Glomerular endothelial cell (primary cell): Measurements from ENCODE around the gene FUCA2. TPM values are rescaled to one million over a fixed set of nuclear protein-coding genes. Genes with fewer than 3 reads are reported as not detected.
"Not testable (repeated sequence)": the region's sequence is repeated elsewhere in the genome, so short reads cannot be mapped to it uniquely, and the experiment has no call there.

Experiments
- DNase-seq: peaks from one replicate; pipeline ENCODE4 v3.0.0-alpha.2; 2011; ENCODE audit warnings: low read depth, low spot score; ENCODE audit errors: extremely low read depth
- total RNA-seq: library from RNA; depleted of rRNA; stranded (reverse); fragments of >200 nt; gene quantifications from 2 replicates; pipeline ENCODE4 v1.2.3, GENCODE V29; 2015

FUCA2 gene
- total RNA-seq, 1 donor from 2014 or later: 52.1 TPM

DNA sequence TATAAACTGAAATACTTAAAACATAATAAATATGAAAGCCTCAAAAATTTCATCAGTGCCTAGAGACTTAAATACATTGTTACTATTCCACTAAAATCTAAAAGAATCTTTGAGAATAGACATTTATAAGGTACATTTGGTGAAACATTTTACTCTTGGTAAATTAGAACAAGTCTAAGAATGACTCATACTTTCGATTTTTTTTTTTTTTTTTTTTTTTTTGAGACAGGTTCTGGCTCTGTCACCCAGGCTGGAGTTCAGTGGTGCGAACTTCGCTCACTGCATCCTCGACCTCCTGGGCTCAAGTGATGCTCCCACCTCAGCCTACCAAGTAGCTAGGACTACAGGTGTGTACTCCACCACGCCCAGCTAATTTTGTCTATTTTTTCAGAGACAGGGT is 6.4 kb downstream of the FUCA2 start:
- DNase-seq: no peak

DNA sequence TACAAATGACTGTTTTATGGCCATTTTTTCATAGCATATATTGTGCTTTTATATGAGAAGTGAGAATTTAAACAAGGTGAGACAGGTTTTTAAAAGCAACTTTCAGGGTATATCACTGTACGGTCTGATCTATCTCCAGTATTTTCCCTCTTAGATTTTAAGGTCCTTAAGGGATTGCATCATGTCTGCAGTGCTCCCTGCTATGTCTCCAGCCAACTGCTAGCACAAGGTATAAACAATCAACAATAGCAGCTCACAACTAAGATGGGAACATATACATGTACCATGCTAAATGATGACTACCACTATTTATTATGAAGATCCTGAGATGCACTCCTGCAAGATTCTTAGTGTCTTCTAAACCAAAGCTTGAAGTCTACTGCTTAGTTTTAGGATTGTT is 7.2 kb downstream of the FUCA2 start:
- no peak for DNase-seq

DNA sequence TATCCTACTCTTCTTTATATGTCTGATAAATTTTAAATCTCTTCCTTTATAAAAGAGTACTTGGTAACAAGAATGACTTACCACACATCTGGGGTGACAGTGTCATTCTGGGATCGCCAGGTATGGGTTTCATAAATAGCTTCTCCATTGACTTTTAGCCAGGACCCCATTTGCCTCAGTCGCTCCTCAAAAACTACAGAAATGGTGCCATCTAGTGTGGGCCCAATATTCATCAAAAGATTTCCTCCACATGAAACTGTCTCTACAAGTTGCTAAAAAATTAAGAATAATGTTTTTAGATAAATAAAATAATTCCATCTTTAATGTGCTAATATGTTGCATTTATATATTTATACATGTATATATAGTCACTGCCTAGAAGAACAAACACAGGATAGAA is 9.7 kb downstream of the FUCA2 start:
- DNase-seq: no peak

DNA sequence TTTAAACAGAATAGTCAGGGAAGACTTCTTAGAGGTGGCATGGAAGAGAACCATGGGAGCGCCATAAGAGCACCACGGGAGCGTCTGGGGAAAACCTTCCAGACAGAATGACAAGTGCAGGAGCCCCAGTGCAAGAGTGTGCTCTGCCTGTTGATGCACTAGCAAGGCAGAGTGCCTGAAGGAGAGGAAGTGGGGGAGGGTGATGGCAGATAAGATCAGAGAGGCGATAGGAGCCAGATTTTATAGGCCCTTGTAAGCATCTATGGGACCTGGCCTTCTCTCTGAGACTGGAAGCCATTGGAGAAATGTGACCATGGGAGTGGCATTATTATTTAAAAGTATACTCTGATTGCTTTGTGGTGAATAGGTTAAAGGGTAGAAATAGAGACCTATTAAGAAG is 13.1 kb downstream of the FUCA2 start:
- DNase-seq: no peak

DNA sequence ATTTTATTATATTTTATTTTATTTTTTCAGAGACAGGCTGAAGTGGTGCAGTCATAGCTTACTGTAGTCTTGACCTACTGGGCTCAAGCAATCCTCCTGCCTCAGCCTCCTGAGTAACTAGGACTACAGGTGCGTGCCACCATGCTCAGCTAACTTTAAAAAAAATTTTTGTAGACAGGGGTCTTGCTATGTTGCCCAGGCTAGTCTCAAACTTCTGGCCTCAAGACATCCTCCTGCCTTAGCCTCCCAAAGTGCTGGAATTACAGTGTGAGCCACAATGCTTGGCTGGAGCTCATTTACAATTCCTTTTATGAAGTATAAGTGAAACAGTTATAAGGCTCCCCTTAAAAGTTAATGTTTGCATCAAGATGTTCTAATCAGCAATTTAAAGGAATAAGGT is 14.5 kb downstream of the FUCA2 start:
- DNase-seq: no peak

DNA sequence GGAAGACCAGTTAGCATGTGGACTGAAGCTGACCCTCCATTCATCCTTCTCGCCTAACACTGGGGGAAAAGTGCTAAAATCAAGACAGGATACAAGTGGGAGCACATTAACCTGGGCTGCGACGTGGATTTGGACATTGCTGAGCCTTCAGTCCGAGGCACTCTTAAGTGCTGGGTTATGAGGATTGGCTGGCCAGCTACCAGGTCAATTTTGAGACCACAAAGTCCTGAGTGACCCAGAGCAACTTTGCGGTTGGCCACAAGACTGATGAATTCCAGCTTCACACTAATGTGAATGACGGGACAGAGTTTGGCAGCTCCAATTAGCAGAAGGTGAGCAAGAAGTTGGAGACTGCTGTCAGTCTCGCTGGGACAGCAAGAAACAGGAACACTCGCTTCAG is 20.7 kb downstream of the FUCA2 start:
- no peak for DNase-seq

DNA sequence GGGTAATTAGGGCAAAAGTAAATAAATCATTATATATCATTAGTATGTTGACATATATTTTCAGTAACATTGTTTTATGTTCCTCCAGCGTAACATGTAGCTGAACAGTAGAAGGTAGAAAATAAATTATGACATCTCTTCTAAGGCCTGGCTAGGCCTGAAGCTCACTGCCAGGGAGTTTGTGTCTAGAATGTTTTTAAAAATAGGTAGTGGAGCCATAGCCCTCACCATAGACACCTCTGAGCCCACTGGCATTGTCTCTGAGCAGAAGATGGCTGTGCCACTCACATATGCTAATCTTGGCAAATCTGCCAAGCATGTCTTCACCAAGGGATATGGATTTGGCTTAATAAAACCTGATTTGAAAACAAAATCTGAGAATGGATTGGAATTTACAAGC is 21.3 kb downstream of the FUCA2 start:
- DNase-seq: no peak

DNA sequence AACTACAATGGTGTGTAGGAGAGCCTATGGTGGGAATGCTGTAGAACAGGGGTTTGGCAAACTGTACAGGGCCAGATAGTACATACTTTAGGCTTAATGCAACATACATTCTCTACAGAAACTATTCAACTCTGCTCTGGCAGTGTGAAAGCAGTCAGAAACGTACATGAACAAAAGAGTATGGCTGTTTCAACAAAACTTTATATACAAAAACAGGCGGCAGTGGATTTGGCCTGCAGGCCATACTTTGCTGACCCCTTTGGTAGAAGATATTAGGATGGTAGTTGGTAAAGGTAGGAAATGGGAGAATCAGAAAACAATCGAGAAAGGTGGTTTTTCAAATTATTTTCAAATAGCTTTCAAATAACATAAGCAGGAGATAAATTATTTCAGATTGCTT is 24.8 kb downstream of the FUCA2 start:
- DNase-seq: no peak

DNA sequence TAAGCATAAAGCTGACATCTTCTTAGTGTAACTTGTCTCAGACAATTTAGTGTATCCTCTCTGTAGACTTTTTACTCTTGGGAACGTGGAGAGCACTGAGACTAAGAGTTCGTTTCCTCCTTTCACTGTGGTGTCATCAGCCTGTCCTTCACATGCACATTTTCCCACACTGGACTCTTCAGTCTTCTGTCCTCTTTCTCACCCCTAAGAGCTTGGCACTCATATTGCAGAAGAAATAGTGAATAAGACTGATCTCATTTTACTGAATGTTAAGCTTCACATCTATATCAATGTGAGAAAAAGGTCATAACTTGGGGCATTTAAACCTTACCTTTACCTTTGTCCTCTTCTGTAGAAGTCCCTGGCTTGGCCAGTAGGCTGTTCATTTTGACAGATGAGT is 25.6 kb downstream of the FUCA2 start:
- DNase-seq: no peak

DNA sequence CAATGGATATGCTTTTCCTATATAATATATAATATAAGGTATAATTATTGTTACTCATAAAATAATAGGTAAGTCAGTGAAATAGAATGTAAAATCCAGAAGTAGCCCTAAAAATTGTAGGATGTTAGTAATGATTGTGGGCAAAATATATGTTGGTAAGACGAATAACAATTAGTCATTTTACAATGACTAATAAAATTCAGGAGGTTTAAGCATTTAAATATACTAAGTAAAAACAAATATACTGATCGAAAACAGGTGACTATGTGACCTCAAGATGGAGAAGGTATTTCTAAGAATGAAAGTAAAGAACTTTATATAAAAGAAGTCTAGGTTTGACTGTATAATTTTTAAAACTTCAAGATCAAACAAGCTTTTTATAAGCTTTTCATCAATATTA is 28.9 kb downstream of the FUCA2 start:
- DNase-seq: no peak

DNA sequence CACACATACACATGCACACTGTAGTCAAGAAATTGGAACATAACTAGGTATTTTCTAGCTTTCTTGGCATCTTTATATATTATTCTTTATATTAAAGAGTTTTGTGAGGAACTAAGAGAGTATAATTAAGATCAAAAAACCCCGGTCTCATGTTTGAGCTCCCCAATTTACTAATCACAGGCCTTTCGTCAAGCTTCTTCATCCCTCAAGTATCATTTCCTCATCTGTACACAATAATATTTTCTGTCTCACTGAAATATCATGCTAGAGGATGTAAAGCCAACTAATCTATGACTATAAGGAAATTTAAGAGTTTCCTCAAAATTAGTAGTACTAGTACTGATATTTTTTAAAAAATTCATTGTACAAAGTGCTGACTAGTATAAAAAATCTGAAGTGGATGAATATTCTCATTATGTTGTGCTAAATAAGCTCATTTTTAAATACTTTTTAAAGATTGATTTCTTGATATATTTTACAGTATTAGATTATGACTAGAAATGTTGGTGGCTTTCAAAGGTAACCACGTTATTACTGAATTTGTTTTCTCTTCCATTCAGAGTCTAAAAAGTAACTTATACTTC is 32.9 kb downstream of the FUCA2 start:
- DNase-seq: no peak

DNA sequence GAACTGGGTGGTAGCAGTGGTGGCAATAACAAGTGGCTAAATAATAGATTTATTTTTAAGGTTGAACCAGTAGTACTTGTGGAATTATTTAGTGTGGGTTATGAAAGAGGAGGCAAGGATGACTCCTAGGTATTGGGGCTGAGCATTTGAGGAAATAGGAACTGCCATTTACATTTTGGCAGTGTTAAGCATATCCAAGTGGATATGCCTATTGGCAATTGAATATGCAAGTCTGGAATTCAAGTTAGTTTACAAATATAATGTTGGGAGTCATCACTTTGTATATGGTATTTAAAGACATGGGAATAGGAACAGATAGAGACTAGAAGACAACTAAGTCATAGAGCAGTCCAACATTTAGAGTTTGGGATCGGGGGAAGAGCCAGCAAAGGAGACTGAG is 35.0 kb downstream of the FUCA2 start:
- no peak for DNase-seq

DNA sequence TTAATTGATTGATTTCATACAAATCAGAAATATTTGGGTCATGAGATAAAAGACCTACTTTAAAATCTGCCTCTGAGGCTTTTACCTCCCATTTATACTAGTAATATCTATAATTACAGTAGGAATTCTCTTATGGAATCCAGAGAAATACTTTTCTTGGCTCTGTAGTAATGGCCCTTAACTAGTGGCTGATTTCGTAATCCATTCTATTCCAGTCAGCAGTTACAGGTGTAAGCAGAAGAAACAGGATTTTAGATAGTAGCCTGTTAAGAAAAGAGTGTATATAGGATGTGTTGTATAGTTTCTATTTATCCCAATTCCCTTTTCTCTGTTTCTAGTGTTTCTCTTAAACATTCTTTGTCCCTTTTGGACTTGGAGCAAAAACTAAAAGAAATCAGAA is 39.7 kb downstream of the FUCA2 start:
- DNase-seq: no peak

DNA sequence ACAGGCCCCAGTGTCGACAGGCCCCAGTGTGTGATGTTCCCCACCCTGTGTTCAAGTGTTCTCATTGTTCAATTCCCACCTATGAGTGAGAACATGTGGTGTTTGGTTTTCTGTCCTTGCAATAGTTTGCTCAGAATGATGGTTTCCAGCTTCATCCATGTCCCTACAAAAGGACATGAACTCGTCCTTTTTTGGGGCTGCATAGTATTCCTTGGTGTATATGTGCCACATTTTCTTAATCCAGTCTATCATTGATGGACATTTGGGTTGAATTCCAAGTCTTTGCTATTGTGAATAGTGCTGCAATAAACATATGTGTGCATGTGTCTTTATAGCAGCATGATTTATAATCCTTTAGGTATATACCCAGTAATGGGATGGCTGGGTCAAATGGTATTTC is 42.7 kb downstream of the FUCA2 start:
- DNase-seq: not testable (repeated sequence)

DNA sequence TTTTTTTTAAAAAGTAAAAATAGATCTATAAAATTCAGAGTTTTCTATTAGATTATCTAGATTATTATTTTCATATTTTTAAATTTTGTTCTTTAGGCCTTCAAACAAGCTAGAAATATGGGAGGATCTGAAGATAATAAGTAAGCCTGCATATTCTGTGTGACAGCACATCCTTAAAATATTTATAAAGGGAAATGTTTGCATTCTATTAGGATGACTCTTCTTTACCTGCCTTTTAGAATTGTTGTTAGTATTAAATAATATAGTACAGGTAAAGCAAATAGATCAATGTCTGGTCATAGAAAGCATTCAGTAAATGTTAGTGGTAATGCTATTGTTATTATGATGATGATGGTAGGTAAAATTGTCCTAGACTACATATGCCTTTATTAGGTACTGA is 43.5 kb downstream of the FUCA2 start:
- DNase-seq: no peak

DNA sequence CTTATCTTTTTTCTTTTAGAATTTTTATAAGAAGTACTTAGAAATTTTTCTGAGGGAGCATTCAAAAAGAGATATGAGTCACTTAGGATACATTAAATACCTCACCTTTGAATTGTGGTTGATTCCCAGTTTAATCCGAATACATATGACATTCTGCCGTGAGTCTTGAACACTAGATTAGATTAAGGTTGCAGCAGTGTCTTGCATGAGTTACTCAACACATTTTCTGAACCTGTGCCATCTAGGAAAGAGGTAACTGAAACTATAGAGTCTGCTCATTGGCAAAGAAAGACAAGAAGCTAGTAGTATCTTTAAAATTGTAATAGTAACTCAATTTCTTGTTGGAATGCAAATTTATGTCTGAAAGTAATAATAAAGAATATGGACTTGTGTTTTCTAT is 46.0 kb downstream of the FUCA2 start:
- DNase-seq: no peak

DNA sequence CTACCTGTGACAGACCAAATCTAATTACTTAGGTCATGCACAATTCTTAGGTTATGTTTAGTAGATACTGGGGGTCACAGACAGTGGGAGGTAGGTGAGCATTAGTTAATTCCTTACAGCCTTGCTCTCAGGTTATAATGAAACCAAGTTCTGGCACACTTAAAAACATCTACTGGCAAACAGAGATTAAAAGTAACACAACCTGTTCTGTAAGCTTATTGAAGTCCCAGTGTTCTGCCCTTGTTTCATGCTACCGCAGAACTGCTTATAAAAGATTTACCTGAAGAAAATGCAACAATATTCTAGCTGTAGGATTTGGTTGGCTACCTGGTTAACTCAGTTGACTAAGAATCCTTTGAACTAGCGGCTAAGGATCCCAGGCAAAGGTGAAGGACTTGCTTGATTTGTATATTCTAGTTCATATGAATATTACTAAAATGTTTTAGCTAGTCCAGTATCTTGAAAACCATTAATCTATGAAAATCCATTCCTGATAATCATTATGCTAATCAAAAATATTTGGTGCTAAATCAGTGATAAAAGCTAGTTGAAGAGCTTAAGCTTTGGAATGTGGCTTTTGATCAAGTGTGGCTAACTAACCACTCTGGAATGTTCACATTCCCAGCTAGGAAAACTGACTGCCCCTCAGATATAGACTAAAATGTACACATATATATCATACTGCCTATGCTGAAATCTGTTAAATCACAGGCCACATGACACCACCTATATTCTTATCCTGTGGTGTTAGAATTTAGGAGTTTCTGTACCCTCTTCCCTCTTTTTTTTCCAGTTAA is 53.8 kb downstream of the FUCA2 start:
- no peak for DNase-seq

DNA sequence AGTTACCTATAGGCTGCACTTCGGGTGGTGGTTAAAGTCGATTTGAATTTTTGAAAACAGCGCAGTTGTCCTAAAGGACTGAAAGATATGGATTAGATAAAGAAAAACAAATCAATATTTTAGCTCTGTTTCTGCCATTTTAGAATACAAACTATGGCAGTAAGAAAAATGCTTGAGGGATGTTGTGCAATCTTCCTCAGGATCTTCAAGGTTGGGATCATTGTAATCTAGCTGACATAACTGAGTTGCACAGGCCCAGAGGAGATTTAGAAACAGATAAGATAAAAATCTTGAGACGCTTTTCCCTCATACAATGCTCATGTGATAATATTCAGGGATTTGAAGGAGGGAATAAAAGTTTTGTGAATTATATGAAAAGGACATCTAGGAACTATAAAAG is 60.0 kb downstream of the FUCA2 start:
- DNase-seq: no peak

DNA sequence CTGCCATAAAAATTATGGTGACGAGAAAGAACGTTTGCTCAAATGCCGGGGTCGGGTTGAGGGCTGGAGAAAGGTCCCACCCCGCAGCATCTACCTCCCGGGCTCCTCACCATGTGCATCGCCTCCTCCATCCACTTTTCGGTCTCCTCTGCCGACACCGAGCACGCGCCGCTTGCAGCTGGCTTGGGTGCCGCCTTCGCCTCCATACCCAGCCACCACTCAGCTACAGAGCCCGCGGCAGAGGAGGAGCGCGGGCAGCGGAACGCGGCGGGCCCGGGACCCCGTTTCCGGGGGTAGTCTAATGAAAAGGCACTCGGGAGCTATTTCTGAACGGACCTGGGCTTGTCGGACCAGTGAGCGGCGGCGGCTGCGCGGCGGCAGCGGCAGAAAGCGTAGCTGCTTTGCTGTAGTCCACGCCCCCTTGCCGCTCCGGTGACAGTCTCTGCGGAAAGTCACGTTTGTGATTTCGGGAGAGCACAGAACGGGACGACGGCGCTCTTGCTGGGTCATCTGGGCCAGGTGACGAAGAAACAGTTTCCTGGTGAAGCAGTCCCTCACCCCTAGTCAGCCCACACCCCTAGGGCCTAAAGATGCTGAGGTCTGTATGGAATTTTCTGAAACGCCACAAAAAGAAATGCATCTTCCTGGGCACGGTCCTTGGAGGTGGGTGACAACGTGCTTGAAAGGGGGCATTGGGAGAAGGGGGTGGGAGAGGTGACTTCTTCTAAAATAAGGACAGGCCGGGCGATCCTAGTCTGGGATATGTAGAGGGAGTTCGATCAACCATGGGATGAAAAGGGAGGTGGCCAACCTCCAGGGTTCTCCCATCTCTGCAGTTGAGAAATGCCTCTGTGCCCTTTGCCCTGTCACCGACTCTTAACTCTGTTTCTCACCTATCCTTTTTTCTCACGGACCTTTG is 60.8 kb downstream of the FUCA2 start, which contains the start of the genes ADAT2 and PEX3:
Gene ADAT2, minus strand, starts transcription at position 243 of the 919 bp plus-strand sequence. Its CDS starts 37 bp downstream, at position 206.
Gene PEX3, plus strand, starts transcription at position 353 of the 919 bp plus-strand sequence. Its CDS starts 238 bp downstream, at position 591.
- DNase-seq: peak; percentile 51

DNA sequence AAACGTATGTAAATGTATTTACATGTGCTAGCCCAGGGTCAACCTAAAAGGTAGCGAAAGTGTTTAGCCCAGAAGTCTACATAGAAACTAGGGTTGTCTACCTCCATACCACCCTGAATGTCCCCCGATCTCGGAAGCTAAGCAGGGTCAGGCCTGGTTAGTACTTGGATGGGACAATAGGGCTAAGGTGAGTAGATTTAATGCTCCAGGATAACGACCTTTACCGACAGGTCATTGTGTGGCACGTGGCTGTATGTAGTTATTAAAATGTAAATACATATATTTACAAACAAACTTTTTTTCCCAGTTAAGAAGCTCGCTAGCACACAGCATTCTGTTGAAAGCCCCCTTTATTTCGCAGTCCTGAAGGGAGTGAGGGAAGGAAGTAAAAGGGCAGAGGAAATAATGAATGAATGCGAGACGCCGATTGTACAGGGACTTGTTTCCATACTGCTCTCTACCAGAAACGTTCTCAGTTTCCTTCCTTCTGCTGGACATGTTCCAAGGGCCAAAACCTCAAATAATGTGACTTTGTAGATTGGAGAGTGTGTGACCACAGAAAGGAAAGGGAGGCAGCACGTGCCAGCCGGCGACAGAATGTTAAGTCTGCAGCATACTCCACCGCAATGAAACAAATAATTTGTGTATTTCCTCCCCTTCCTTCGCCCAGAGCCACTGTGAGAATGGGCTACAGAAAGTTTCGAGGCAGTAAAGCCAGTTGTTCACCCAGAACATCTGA is 61.6 kb downstream of the FUCA2 start:
- DNase-seq: no peak
